ENCODE measurements around the gene KDM3B. TPM values are rescaled to one million over a fixed set of nuclear protein-coding genes. Genes with fewer than 3 reads are reported as not detected.

KDM3B gene
- total RNA-seq, 4 donors from 2014 or later = 60.8 to 101 (median 76.6) TPM

GRCh38 chr5:138346889-138347288 lies 5.6 kb upstream of the KDM3B start:
- Histone ChIP-seq H3K27ac (no peak overlapping the region), H3K9me3 (no peaks in the 10 kb centered on the region), H3K36me3 (peaks cover 0 to 41% (median 12%) of the 10 kb centered on the region in 4 donors), H3K4me1 (no peaks in the 10 kb centered on the region), H3K4me3 (no peak overlapping the region), H3K27me3 (no peaks in the 10 kb centered on the region)
- no peak for DNase-seq
- 89% methylated on average over 14 of the region's 14 CpGs; no CpG with 5 or more reads in 1 of the 2 donors for WGBS, 2 donors (ENCODE audit: low coverage in 1 of 2)
- TF ChIP-seq POLR2AphosphoS5 (IDR thresholded peaks at IDR 0.05) (no peak), POLR2A (IDR thresholded peaks at IDR 0.05) (no peak), CTCF (IDR thresholded peaks at IDR 0.05) (no peak), EP300 (IDR thresholded peaks at IDR 0.05; ENCODE audit: low read depth) (no peak)
- in situ Hi-C loops (cut with MboI; ENCODE audit: low pct_ligation_motif_present in 1 of 4, low pct_unique_long_range_greater_than_20kb in 1 of 4, low sequenced_read_pairs in 3 of 4) = no loop called here
- intact Hi-C loops (cut with DNase I; ENCODE audit: low total_unique reads) = no loop called here

- Histone ChIP-seq H3K27me3 (no peaks in the 10 kb centered on the region), H3K4me1 (peaks cover 7 to 14% (median 12%) of the 10 kb centered on the region in 4 donors), H3K4me3 (no peak overlapping the region), H3K9me3 (no peaks in the 10 kb centered on the region), H3K36me3 (peaks cover 0 to 33% (median 10%) of the 10 kb centered on the region in 4 donors), H3K27ac (no peak overlapping the region)
- TF ChIP-seq POLR2AphosphoS5 (IDR thresholded peaks at IDR 0.05) = no peak
- TF ChIP-seq EP300 (IDR thresholded peaks at IDR 0.05; ENCODE audit: low read depth) = no peak
- TF ChIP-seq CTCF (IDR thresholded peaks at IDR 0.05) = no peak
- TF ChIP-seq POLR2A (IDR thresholded peaks at IDR 0.05) = no peak
- in situ Hi-C loops (cut with MboI; ENCODE audit: low pct_ligation_motif_present in 1 of 4, low pct_unique_long_range_greater_than_20kb in 1 of 4, low sequenced_read_pairs in 3 of 4) (no loop called here), intact Hi-C loops (cut with DNase I; ENCODE audit: low total_unique reads) (no loop called here)
- DNase-seq = no peak
- 73% methylated on average over 1 of the region's 1 CpG; no CpG with 5 or more reads in 1 of the 2 donors for WGBS, 2 donors (ENCODE audit: low coverage in 1 of 2)
These were observed 2.5 kb upstream of the KDM3B start for GRCh38 chr5:138349852-138350562.

- peaks cover 12 to 19% (median 17%) of the 10 kb centered on the region in 4 donors for H3K4me1 ChIP-seq
- TF ChIP-seq POLR2A (IDR thresholded peaks at IDR 0.05) = no peak
- TF ChIP-seq CTCF (IDR thresholded peaks at IDR 0.05) = no peak
- no peak for TF ChIP-seq POLR2AphosphoS5 (IDR thresholded peaks at IDR 0.05)
- TF ChIP-seq EP300 (IDR thresholded peaks at IDR 0.05; ENCODE audit: low read depth) = no peak
- H3K9me3 ChIP-seq = no peaks in the 10 kb centered on the region
- no peak for DNase-seq
- no peaks in the 10 kb centered on the region for H3K27me3 ChIP-seq
- in situ Hi-C loops (cut with MboI; ENCODE audit: low pct_ligation_motif_present in 1 of 4, low pct_unique_long_range_greater_than_20kb in 1 of 4, low sequenced_read_pairs in 3 of 4) = no loop called here
- H3K27ac ChIP-seq = no peak overlapping the region
- intact Hi-C loops (cut with DNase I; ENCODE audit: low total_unique reads) = no loop called here
- no peak overlapping the region for H3K4me3 ChIP-seq
- H3K36me3 ChIP-seq = peaks cover 0 to 28% (median 8%) of the 10 kb centered on the region in 4 donors
These were observed 2.0 kb upstream of the KDM3B start for GRCh38 chr5:138350563-138350890.

DNA sequence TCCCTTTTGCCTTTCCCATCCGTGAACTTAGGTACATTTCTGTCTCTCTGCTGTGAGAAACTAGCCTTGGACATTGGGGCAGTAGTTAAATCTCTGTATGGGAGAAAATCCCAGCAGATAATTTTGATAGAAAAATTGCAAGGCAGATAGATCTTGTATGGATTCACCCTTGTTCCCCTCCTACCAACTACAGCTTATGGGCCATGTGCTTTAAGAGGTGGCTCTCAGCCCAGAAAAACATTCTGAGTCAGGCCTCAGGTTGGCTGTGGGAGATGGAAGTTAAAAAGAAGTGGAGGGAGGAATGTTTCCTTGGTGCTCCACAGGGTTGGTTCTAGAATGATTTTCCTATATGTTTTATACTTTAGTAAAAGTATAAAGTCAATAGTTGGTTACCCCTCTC lies 1.4 kb upstream of the KDM3B start:
- WGBS, 2 donors (ENCODE audit: low coverage in 1 of 2) = 96% methylated on average over 1 of the region's 1 CpG; no CpG with 5 or more reads in 1 of the 2 donors
- intact Hi-C loops (cut with DNase I; ENCODE audit: low total_unique reads) (no loop called here), in situ Hi-C loops (cut with MboI; ENCODE audit: low pct_ligation_motif_present in 1 of 4, low pct_unique_long_range_greater_than_20kb in 1 of 4, low sequenced_read_pairs in 3 of 4) (no loop called here)
- Histone ChIP-seq H3K9me3 (no peaks in the 10 kb centered on the region), H3K4me3 (no peak overlapping the region), H3K4me1 (peaks cover 16 to 22% (median 22%) of the 10 kb centered on the region in 4 donors), H3K36me3 (peaks cover 0 to 23% (median 5%) of the 10 kb centered on the region in 4 donors), H3K27ac (no peak overlapping the region), H3K27me3 (no peaks in the 10 kb centered on the region)
- no peak for DNase-seq
- TF ChIP-seq EP300 (IDR thresholded peaks at IDR 0.05; ENCODE audit: low read depth) (no peak), CTCF (IDR thresholded peaks at IDR 0.05) (no peak), POLR2A (IDR thresholded peaks at IDR 0.05) (no peak), POLR2AphosphoS5 (IDR thresholded peaks at IDR 0.05) (no peak)

Measured in transverse colon (tissue), 4 donors.